Psoas muscle (tissue), 8 donors: Measurements from ENCODE around the gene MCRS1. TPM values are rescaled to one million over a fixed set of nuclear protein-coding genes. Genes with fewer than 3 reads are reported as not detected.

Experiments used
- ATAC-seq, 4 donors: fragments of 200-7000 bp; cut with Tn5 transposase; one replicate each; pipeline ENCODE4 v1.9.1; 2020; ENCODE audit warnings: moderate library complexity in 3 of 4, mild to moderate bottlenecking in 2 of 4
- DNase-seq, 2 donors: peaks; one replicate each; pipeline ENCODE4 v3.0.0-alpha.2; 2020
- H3K27ac ChIP-seq: fragments of 200-600 bp; one replicate; pipeline ENCODE4 v1.8.0; 2022
- H3K27me3 ChIP-seq, 3 donors: fragments of 200-600 bp in 1 of 3; one replicate each; pipeline versions ENCODE4 v1.6.1 to v1.8.0; 2013 to 2022; ENCODE audit warnings: low read length in 2 of 3, mild to moderate bottlenecking in 2 of 3, moderate library complexity in 1 of 3; ENCODE audit not compliant: insufficient read depth in 3 of 3
- H3K36me3 ChIP-seq, 2 donors: fragments of 200-600 bp in 1 of 2; one replicate each; pipeline versions ENCODE4 v1.6.1 to v1.8.0; 2013 to 2022; ENCODE audit warnings: low read depth in 1 of 2, mild to moderate bottlenecking in 1 of 2, moderate library complexity in 1 of 2; ENCODE audit not compliant: insufficient read depth in 1 of 2
- H3K4me1 ChIP-seq: fragments of 200-600 bp; one replicate; pipeline ENCODE4 v1.8.0; 2022
- H3K4me3 ChIP-seq: fragments of 200-600 bp; one replicate; pipeline ENCODE4 v1.8.0; 2022; ENCODE audit warnings: mild to moderate bottlenecking
- H3K9me3 ChIP-seq: fragments of 200-600 bp; one replicate; pipeline ENCODE4 v1.8.0; 2022
- CTCF ChIP-seq: fragments of 200-600 bp; IDR thresholded peaks from one replicate; pipeline ENCODE4 v1.8.0; 2022; ENCODE audit warnings: antibody characterized with exemption
- WGBS, 3 donors: extraction: QIAGEN DNeasy Blood & Tissue Kit; methylation state at CpG; one replicate each; pipeline versions ENCODE4 v1.1.6 to v1.1.7; 2013; 5-methylcytosine and 5-hydroxymethylcytosine counted together
- intact Hi-C, 2 donors: fragments of 100-400 bp; cut with DNase I; formaldehyde crosslinking; loops; one replicate each; pipeline versions ENCODE4 v1.11.0 to v1.14.2; 2022
- polyA plus RNA-seq, 3 donors: library from polyadenylated mRNA; stranded (reverse); fragments of 200-250 nt; gene quantifications; one replicate each; pipeline ENCODE4 v1.2.3, GENCODE V29; 2013
- total RNA-seq, 4 donors: library from RNA; stranded (reverse); fragmentation: NEBNext Ultra II Directional in 2 of 4; extraction: Animal tissue kit (Norgen Biotek cat#: 25700) in 2 of 4; gene quantifications; one replicate each; pipeline versions ENCODE4 v1.2.1 to v1.2.4, GENCODE V29; 2021 to 2023
- donor health status: healthy with polysubstance abuse.
- donor health status: DM: no; HTN: no; CAD: no; lungs with moderate emphysema.
- donor health status: Bipolar disorder and iron deficiency.
- donor health status: healthy.
- donor health status: DM: yes; HTN: yes; CAD: no.
- donor health status: DM: no; HTN: no; CAD: no.
- donor health status: DM: no; HTN: no; CAD: no.
- donor health status: DM: yes; HTN: yes; CAD: no.

Gene MCRS1
- total and polyA plus RNA-seq, 7 donors = 24.3 to 82.3 (median 40.2) TPM

GRCh38 chr12:49519574-49519936 lies 48.4 kb downstream of the MCRS1 start:
- no peak for ATAC-seq
- no peaks in the 10 kb centered on the region for H3K4me1 ChIP-seq
- no peak for TF ChIP-seq CTCF
- no peaks in the 10 kb centered on the region for H3K9me3 ChIP-seq
- no peaks in the 10 kb centered on the region for H3K27me3 ChIP-seq
- WGBS, 3 donors = 97 to 98% (median 97%) methylated on average over 5 of the region's 5 CpGs
- no peak for DNase-seq
- peaks cover 7 to 75% of the 10 kb centered on the region in 2 donors for H3K36me3 ChIP-seq
- intact Hi-C loops = loop anchor here in 1 of 2 donors (5.0 kb wide), 1 partner anchor 58 kb away; no protein-coding TSS in a partner anchor
- no peak overlapping the region for H3K27ac ChIP-seq
- H3K4me3 ChIP-seq = no peak overlapping the region

GRCh38 chr12:49518914-49519573 lies 48.9 kb downstream of the MCRS1 start:
- no peak for TF ChIP-seq CTCF
- DNase-seq (no peak), ATAC-seq (no peak)
- no peaks in the 10 kb centered on the region for H3K9me3 ChIP-seq
- H3K27ac ChIP-seq = no peak overlapping the region
- H3K36me3 ChIP-seq = peaks cover 7 to 72% of the 10 kb centered on the region in 2 donors
- WGBS, 3 donors = 76 to 83% (median 82%) methylated on average over 2 of the region's 2 CpGs
- H3K27me3 ChIP-seq = no peaks in the 10 kb centered on the region
- no peak overlapping the region for H3K4me3 ChIP-seq
- H3K4me1 ChIP-seq = no peaks in the 10 kb centered on the region
- intact Hi-C loops = loop anchor here in 1 of 2 donors (5.0 kb wide), 1 partner anchor 58 kb away; no protein-coding TSS in a partner anchor

GRCh38 chr12:49515266-49515665 lies 52.7 kb downstream of the MCRS1 start:
- TF ChIP-seq CTCF = no peak
- Histone ChIP-seq H3K27ac (no peak overlapping the region), H3K27me3 (no peaks in the 10 kb centered on the region), H3K4me1 (no peaks in the 10 kb centered on the region), H3K36me3 (peaks cover 0 to 36% of the 10 kb centered on the region in 2 donors), H3K9me3 (no peaks in the 10 kb centered on the region), H3K4me3 (no peak overlapping the region)
- no peak for DNase-seq
- 87 to 90% (median 89%) methylated on average over 5 of the region's 5 CpGs for WGBS, 3 donors
- intact Hi-C loops = loop anchor here in 1 of 2 donors (2.0 to 5.0 kb wide), 2 partner anchors 62 to 156 kb away; no protein-coding TSS in a partner anchor
- ATAC-seq = no peak

GRCh38 chr12:49512546-49512945 lies 55.4 kb downstream of the MCRS1 start:
- peaks cover 0 to 21% of the 10 kb centered on the region in 2 donors for H3K36me3 ChIP-seq
- H3K27ac ChIP-seq = no peak overlapping the region
- WGBS, 3 donors = 79 to 91% (median 90%) methylated on average over 1 of the region's 1 CpG
- H3K27me3 ChIP-seq = no peaks in the 10 kb centered on the region
- TF ChIP-seq CTCF = no peak
- H3K9me3 ChIP-seq = no peaks in the 10 kb centered on the region
- DNase-seq (no peak), ATAC-seq (no peak)
- H3K4me3 ChIP-seq = no peak overlapping the region
- intact Hi-C loops = loop anchor here in 1 of 2 donors (5.0 kb wide), 1 partner anchor 225 kb away; no protein-coding TSS in a partner anchor
- H3K4me1 ChIP-seq = no peaks in the 10 kb centered on the region
